HG02852 (cell line): ENCODE measurements around the gene PTK7.
A peak's percentile ranks its signal among the peaks of the same experiment; 100 is the strongest.

Source experiments
- ATAC-seq: cut with Tn5 transposase; IDR thresholded peaks from one replicate; pipeline ENCODE4 v1.9.1; 2021; ENCODE audit warnings: mild to moderate bottlenecking, moderate library complexity; ENCODE audit not compliant: unreplicated experiment

Gene PTK7

GRCh38 chr6:43142101-43142500 lies 66.0 kb downstream of the PTK7 start:
- ATAC-seq = no peak

GRCh38 chr6:43143235-43144128 lies 67.4 kb downstream of the PTK7 start:
- ATAC-seq = peak; percentile 73

GRCh38 chr6:43144879-43145278 lies 68.8 kb downstream of the PTK7 start:
- ATAC-seq = no peak

- ATAC-seq = no peak
Measured at GRCh38 chr6:43146261-43146660, 70.1 kb downstream of the PTK7 start.

GRCh38 chr6:43146709-43147688 lies 70.9 kb downstream of the PTK7 start:
- ATAC-seq = no peak

DNA sequence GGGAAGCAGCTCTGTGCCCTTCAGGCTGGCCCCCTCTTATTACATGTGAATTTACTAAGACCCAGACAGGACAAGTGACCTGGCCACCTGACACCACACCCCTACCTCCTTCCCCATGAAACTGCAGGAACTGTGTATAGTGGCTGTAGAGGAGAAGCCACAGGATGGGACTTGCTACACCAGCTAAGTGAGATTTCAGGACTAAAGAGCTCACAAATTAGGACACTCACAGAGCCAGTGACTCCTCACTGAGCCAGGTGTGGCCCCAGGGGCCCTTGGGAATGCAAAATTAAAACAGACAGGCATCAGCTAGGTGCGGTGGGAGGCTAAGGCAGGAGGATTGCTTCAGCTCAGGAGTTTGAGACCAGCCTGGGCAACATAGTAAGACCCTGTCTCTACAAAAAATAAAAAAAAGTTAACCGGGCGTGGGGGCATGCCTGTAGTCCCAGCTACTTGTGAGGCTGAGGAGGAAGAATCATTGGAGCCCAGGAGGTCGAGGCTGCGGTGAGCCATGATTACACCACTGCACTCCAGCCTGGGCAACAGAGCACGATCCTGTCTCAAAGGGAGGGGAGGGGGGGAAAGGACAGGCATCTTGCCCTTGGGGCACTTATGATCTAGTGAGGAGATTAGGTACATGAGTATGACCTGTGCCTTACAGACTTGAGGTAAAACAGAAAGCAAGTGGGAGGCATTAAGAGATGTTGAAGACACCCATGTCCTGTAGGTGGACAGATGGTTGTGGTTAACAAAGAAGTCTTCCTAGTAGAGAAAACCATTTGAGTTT lies 71.8 kb downstream of the PTK7 start:
- ATAC-seq = no peak

DNA sequence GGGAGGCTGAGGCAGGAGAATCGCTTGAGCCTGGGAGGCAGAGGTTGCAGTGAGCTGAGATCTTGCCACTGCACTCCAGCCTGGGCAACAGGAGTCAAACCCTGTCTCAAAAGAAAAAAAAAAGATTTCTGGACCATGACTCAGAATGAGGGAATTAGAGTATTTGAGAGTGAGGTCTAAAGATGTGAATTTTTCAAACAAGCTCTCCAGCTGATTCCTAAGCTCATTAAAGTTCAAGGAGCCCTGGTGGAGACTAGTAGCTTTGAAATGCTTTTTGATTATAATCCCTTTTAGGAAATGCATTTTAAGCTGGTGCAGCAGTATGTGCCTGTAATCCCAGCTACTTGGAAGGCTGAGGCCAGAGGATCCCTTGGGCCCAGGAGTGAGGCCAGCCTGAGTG lies 73.2 kb downstream of the PTK7 start:
- ATAC-seq = no peak

DNA sequence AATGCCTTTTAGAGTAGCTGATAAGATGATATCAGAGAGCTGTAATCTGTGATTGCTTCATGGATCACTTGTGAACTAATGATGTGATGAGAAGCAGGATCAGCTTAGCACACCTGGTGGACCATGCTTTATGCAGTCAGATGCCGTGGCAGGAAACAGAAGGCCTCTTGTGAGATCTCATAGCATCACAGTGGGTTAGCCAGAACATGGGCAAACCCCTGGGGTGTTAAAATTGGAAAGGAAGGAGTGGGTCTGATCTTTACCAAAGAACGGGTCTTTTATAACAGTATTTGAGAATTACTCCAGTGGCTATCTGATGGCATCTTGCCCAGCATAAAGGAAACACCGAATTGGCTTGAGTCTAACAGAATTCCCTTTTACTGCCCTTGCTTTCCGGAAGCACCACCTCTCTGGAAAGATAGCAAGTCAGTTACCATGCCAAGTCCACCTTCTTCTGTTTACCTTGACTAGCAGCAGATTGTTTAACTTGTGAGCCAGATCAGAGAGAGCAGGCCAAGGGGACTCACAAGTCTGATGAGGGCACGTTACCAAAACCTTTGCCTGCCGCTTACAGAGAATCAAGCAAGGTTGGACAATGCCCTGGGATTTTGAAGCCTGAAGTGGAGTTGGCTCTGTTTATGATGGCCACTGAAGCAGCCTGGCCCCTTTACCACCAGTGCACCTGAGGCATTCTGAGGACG lies 74.1 kb downstream of the PTK7 start:
- no peak for ATAC-seq

DNA sequence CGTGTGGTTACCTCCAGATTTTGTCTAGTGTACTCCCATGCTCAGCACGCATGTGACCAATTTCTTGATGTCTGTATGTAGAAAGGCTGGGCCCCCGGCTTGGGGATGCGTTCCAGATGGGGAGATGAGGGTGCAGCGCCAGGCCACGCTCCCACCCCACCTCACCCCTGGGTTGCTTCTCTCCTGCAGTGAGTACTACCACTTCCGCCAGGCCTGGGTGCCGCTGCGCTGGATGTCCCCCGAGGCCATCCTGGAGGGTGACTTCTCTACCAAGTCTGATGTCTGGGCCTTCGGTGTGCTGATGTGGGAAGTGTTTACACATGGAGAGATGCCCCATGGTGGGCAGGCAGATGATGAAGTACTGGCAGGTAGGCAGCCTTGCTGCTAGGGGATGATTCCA lies 83.5 kb downstream of the PTK7 start:
- no peak for ATAC-seq

GRCh38 chr6:43163899-43164298 lies 87.8 kb downstream of the PTK7 start:
- no peak for ATAC-seq

- no peak for ATAC-seq
Measured at GRCh38 chr6:43170417-43170930, 94.4 kb downstream of the PTK7 start.

DNA sequence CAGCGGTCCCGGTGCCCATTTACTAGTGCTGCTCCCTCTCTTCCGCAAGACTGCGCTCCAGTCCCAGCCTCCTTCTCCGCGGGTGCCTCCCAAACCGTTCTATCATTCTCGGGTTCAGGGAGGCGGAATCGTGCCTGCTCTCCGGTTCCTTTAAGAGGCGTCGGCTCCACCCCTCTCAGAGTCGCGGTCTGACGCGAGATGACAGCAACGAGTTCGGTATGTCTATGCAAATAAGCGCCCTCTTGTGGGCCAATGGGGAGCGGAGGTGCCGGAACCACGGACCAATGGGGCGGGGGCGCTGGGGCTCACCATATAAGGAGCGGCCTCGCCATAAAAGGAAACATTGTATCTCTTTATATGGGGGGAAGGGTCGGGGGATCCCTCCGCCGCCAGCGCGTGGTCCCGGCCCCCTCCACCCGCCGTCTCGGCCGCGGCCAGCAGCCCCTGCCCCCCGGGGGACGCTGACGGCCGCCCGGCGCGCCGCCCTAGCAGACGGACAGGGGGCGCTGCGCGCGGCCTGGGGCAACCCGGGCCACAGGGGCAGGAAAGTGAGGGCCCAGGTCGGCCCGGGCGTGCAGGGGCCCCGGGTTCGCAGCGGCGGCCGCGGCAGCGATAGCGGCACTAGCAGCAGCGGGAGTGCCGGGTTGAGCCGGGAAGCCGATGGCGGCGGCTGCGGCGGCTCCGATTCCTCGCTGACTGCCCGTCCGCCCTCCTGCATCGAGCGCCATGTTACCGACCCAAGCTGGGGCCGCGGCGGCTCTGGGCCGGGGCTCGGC lies 95.0 kb downstream of the PTK7 start, which contains the start of gene SRF:
SRF (plus strand) TSS at position 339 of the 776 bp plus-strand sequence; CDS start at position 727, 388 bp downstream.
- peak; percentile 58 for ATAC-seq

- ATAC-seq = no peak
Measured at GRCh38 chr6:43171707-43172103, 95.6 kb downstream of the PTK7 start.

GRCh38 chr6:43172104-43173007 lies 96.2 kb downstream of the PTK7 start:
- ATAC-seq = no peak

DNA sequence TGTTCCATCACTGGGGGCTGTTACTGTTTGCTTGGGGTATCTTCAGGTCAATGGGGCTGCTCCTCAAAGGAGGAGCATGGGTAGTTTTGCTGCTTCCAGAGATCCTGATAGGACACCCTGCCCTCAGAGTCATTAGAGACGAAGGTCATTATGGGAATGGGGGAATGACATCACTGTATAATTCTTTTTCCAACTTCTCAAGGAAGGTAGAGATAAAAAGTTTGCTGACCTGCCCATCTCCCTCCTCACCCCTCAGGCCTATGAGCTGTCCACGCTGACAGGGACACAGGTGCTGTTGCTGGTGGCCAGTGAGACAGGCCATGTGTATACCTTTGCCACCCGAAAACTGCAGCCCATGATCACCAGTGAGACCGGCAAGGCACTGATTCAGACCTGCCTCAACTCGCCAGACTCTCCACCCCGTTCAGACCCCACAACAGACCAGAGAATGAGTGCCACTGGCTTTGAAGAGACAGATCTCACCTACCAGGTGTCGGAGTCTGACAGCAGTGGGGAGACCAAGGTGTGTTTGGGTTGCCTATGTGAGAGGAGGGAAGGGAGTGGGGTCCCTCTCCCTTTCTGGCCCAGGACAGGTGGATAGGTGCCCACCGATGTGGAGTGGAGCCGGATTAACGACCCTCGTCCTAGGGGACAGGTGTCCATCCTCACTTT lies 97.6 kb downstream of the PTK7 start:
- ATAC-seq = no peak

DNA sequence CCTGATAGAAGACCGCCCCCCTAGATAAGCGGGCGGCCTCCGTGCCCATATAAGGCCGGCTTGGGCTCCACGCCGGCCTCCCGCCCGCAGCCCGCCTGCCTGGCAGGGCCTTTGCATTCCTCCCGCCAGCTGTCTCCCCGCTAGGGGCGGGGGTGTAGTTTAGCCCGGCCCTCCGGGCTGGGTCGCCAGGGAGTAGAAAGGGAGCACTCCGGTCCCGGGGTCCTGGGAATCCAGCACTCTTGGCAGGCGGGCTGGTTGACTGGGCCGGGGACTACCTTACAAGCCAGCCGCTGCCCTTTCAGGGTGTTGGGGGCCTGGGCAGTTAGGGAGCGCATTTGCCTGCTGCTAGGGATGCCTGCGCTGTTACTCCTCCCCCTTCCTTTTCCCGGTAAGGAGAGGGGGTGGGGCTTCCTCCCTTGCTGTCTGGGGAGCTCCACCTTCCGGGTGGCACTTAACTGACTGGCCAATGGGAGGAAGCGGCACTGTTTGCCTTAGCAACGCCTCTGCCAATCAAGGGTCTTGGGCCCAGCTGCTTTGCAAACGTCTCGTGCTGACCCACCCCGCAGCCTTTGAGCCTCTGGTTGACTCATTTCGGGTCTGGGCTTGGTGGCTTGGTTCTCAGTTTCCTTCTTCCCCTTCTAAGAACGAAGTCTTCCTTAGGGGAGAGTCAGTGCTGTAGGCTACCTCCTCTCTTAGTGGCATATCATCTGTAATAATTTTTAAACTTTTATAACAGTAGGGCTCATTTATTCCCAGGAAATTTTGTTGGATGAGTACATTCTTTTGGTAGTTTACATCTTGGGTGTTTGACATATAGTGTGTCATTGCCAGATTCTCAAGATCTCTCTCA lies 98.4 kb downstream of the PTK7 start:
- ATAC-seq = peak; percentile 74
